Panc1 (cell line): ENCODE measurements around the gene PRAC1. TPM values are rescaled to one million over a fixed set of nuclear protein-coding genes. Genes with fewer than 3 reads are reported as not detected.

Experiments used
- ATAC-seq: fragments of 200-7000 bp; cut with Tn5 transposase; 2 replicates; pipeline ENCODE4 v1.9.1; 2020; ENCODE audit warnings: mild to moderate bottlenecking, moderate library complexity
- BruUV-seq: library from RNA; stranded (reverse); fragments of 400-500 nt; replicated peaks from 2 replicates; lab custom pipeline; 2021; lab: Mats Ljungman, UMichigan
- CTCF ChIA-PET: fragments of 300-600 bp; sonication (Branson Sonifier 250); formaldehyde crosslinking; loops from one replicate; lab custom pipeline; 2022; ENCODE audit warnings: antibody characterized with exemption; lab: Charles Lee
- POLR2A ChIA-PET: fragments of 300-600 bp; sonication (Branson Sonifier 250); formaldehyde crosslinking; loops from one replicate; lab custom pipeline; 2022; ENCODE audit warnings: antibody characterized with exemption; lab: Charles Lee
- DNase-seq: peaks from one replicate; pipeline ENCODE4 v3.0.0-alpha.2; 2010; ENCODE audit warnings: low read depth, low spot score
- H3K27ac ChIP-seq: 2 replicates; pipeline ENCODE4 v1.5.1; 2011; ENCODE audit warnings: mild to moderate bottlenecking, low read length, inconsistent platforms
- H3K27me3 ChIP-seq: fragments of 200-500 bp; sonication (Bioruptor generic); 2 replicates; pipeline ENCODE4 v1.6.0; 2014; ENCODE audit warnings: low read length, inconsistent platforms; ENCODE audit not compliant: control insufficient read depth, insufficient read depth
- H3K36me3 ChIP-seq: fragments of 200-500 bp; sonication (Bioruptor generic); 2 replicates; pipeline ENCODE4 v1.5.1; 2014; ENCODE audit warnings: inconsistent platforms, mild to moderate bottlenecking, low read length, moderate library complexity; ENCODE audit not compliant: control insufficient read depth, insufficient read depth
- H3K4me1 ChIP-seq: 2 replicates; pipeline ENCODE4 v1.5.1; 2011; ENCODE audit warnings: inconsistent platforms, mild to moderate bottlenecking, low read length, moderate library complexity; ENCODE audit not compliant: control insufficient read depth, insufficient read depth
- H3K4me3 ChIP-seq, 2 experiments: 2 replicates each; pipeline ENCODE4 v1.5.1; 2011 to 2012; ENCODE audit warnings: low read depth in 2 of 2, low read length in 2 of 2, mild to moderate bottlenecking in 2 of 2, inconsistent platforms in 1 of 2, moderate library complexity in 1 of 2
- H3K9me3 ChIP-seq: fragments of 200-500 bp; sonication (Bioruptor generic); 2 replicates; pipeline ENCODE4 v1.5.1; 2014; ENCODE audit warnings: low read depth, mild to moderate bottlenecking, inconsistent platforms, low read length, moderate library complexity; ENCODE audit not compliant: control insufficient read depth, insufficient read depth
- POLR2AphosphoS5 ChIP-seq: IDR thresholded peaks from 2 replicates; pipeline ENCODE4 v1.6.1; 2012; ENCODE audit warnings: mild to moderate bottlenecking, low read depth, low read length, moderate library complexity
- SIN3A ChIP-seq: IDR thresholded peaks from 2 replicates; pipeline ENCODE4 v1.6.1; 2012; ENCODE audit warnings: low read depth, mild to moderate bottlenecking, low read length, moderate library complexity, borderline replicate concordance; ENCODE audit not compliant: insufficient read depth
- TCF7L2 ChIP-seq: IDR thresholded peaks from 2 replicates; pipeline ENCODE4 v1.6.1; 2011; ENCODE audit warnings: mild to moderate bottlenecking, low read depth, low read length, inconsistent platforms
- in situ Hi-C: cut with HindIII; loops from 2 replicates; pipeline ENCODE4 v1.10.0; 2016; ENCODE audit warnings: low sequenced_read_pairs, low pct_unique_long_range_greater_than_20kb
- intact Hi-C: fragments of 100-400 bp; cut with micrococcal nuclease; formaldehyde crosslinking; loops from one replicate; pipeline ENCODE4 v1.10.0; 2022; ENCODE audit not compliant: unreplicated experiment
- total RNA-seq: library from RNA; stranded (reverse); gene quantifications from one replicate; pipeline ENCODE4 v1.2.1, GENCODE V29; 2021; ENCODE audit not compliant: unreplicated experiment
- TF ChIP-seq, protein P1 (sequence below): fragments of 450-650 bp; IDR thresholded peaks from 2 replicates; pipeline ENCODE4 v1.5.1; 2017; ENCODE audit warnings: mild to moderate bottlenecking
- TF ChIP-seq, protein P2 (sequence below), 2 experiments: IDR thresholded peaks; 2 replicates each; pipeline ENCODE4 v1.6.1; 2011 to 2012; ENCODE audit warnings: low read depth in 2 of 2, control low read depth in 1 of 2, low read length in 1 of 2, mild to moderate bottlenecking in 1 of 2, moderate library complexity in 1 of 2; ENCODE audit not compliant: insufficient read depth in 1 of 2

The PRAC1 gene
- total RNA-seq, 1 experiment from 2014 or later = not detected

DNA sequence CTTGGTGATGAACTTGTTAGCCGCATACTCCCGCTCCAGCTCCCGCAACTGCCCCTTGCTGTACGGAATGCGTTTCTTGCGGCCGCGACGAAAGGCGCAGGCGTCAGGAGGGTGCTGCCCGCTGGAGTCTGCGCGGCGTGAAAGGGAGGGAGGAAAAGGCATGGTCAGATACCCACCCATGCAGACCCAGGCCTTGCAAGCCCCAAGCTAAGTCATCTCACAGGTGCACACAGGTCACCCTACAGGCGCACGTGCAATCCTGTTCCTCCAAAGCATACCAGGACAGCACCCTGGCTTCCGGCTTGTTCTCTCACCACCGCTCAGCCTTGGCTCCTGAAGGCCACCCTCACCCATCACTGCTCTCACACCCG lies 4.6 kb upstream of the PRAC1 start:
- no peak overlapping the region for H3K27ac ChIP-seq
- ATAC-seq = no peak
- intact Hi-C loops = no loop called here
- ChIA-PET POLR2A (no interaction called here), CTCF (interaction anchor here (1.2 to 4.6 kb wide), 3 partner anchors 58 to 152 kb away, joined by 3 to 98 read pairs (median 24); no protein-coding TSS in a partner anchor)
- no TSS peak for BruUV-seq
- in situ Hi-C loops = no loop called here
- H3K4me1 ChIP-seq = peaks cover 6% of the 10 kb centered on the region; the same call in 1 of the 2 replicates
- no peaks in the 10 kb centered on the region for H3K27me3 ChIP-seq
- H3K9me3 ChIP-seq = no peaks in the 10 kb centered on the region
- TF ChIP-seq POLR2AphosphoS5 (no peak), SIN3A (no peak), TCF7L2 (no peak)
- TF ChIP-seq, protein P1, sequence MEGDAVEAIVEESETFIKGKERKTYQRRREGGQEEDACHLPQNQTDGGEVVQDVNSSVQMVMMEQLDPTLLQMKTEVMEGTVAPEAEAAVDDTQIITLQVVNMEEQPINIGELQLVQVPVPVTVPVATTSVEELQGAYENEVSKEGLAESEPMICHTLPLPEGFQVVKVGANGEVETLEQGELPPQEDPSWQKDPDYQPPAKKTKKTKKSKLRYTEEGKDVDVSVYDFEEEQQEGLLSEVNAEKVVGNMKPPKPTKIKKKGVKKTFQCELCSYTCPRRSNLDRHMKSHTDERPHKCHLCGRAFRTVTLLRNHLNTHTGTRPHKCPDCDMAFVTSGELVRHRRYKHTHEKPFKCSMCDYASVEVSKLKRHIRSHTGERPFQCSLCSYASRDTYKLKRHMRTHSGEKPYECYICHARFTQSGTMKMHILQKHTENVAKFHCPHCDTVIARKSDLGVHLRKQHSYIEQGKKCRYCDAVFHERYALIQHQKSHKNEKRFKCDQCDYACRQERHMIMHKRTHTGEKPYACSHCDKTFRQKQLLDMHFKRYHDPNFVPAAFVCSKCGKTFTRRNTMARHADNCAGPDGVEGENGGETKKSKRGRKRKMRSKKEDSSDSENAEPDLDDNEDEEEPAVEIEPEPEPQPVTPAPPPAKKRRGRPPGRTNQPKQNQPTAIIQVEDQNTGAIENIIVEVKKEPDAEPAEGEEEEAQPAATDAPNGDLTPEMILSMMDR = no peak
- TF ChIP-seq, protein P2, sequence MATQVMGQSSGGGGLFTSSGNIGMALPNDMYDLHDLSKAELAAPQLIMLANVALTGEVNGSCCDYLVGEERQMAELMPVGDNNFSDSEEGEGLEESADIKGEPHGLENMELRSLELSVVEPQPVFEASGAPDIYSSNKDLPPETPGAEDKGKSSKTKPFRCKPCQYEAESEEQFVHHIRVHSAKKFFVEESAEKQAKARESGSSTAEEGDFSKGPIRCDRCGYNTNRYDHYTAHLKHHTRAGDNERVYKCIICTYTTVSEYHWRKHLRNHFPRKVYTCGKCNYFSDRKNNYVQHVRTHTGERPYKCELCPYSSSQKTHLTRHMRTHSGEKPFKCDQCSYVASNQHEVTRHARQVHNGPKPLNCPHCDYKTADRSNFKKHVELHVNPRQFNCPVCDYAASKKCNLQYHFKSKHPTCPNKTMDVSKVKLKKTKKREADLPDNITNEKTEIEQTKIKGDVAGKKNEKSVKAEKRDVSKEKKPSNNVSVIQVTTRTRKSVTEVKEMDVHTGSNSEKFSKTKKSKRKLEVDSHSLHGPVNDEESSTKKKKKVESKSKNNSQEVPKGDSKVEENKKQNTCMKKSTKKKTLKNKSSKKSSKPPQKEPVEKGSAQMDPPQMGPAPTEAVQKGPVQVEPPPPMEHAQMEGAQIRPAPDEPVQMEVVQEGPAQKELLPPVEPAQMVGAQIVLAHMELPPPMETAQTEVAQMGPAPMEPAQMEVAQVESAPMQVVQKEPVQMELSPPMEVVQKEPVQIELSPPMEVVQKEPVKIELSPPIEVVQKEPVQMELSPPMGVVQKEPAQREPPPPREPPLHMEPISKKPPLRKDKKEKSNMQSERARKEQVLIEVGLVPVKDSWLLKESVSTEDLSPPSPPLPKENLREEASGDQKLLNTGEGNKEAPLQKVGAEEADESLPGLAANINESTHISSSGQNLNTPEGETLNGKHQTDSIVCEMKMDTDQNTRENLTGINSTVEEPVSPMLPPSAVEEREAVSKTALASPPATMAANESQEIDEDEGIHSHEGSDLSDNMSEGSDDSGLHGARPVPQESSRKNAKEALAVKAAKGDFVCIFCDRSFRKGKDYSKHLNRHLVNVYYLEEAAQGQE (IDR thresholded peaks at IDR 0.05; ENCODE audit: insufficient read depth in 1 of 2, low read depth in 2 of 2, low read length in 1 of 2) = no peak
- DNase-seq = no peak
- H3K36me3 ChIP-seq = no peaks in the 10 kb centered on the region
- no peak overlapping the region for H3K4me3 ChIP-seq

DNA sequence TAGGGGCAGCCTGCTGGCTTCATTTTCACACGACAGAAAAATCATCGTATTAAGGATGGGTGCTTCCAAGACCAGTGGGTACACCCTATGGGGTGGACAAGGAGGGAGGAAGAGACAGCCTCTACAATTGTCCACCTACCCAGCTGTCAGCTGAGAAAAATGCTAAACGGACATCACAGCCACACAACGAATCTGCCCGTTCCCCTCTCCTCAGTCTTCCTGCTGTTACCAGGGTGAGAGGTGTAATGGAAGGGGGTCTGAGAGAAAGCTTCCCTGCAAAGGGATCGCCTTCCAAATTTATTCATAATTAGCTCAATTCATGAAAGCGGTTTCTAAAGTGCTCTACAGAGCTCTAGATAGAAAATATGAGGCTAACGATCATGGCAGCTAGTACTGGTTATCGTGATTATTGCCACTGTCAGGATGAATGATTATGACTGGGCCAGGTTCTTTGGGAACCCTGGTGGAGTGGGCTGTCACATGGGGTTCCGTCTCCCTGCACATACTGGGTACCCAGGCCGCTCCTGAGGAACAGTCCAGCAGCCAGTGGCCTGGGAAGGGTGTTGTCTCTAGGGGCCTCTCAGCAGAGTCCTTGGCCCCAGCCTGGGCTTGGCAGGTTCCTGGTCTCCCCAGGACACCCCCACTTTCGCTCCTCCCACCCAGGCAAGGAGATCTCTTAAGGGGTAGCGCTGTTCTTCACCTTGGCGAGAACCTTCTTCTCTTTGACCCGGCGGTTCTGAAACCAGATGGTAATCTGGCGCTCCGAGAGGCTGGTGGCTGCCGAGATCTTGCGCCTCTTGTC lies 4.0 kb upstream of the PRAC1 start:
- Histone ChIP-seq H3K4me1 (peaks cover 6% of the 10 kb centered on the region; the same call in 1 of the 2 replicates), H3K27me3 (no peaks in the 10 kb centered on the region), H3K4me3 (no peak overlapping the region), H3K9me3 (no peaks in the 10 kb centered on the region), H3K36me3 (no peaks in the 10 kb centered on the region), H3K27ac (no peak overlapping the region)
- BruUV-seq = no TSS peak
- TF ChIP-seq TCF7L2 (no peak), POLR2AphosphoS5 (no peak), SIN3A (no peak)
- TF ChIP-seq, protein P1 = no peak
- ATAC-seq (no peak), DNase-seq (no peak)
- ChIA-PET CTCF (interaction anchor here (0.6 to 4.6 kb wide), 4 partner anchors 59 to 153 kb away, joined by 3 to 98 read pairs (median 4); no protein-coding TSS in a partner anchor), POLR2A (interaction anchor here (0.5 kb wide), 1 partner anchor 149 kb away, joined by 3 read pairs; no protein-coding TSS in a partner anchor)
- intact Hi-C loops = no loop called here
- in situ Hi-C loops = no loop called here
